Astrocyte of the spinal cord (primary cell): Measurements from ENCODE around the gene KIF7.

ENCODE experiments used
- DNase-seq: peaks from one replicate; pipeline ENCODE4 v3.0.0; 2011; ENCODE audit warnings: low read depth, low spot score
- H3K4me3 ChIP-seq: 2 replicates; pipeline ENCODE4 v1.5.1; 2011; ENCODE audit warnings: low read depth, mild to moderate bottlenecking, low read length, moderate library complexity
- CTCF ChIP-seq: IDR thresholded peaks from 2 replicates; pipeline ENCODE4 v1.5.1; 2012; ENCODE audit warnings: low read depth, mild to moderate bottlenecking, low read length, inconsistent platforms
- in situ Hi-C: cut with HindIII; loops from 2 replicates; pipeline ENCODE4 v1.10.0; 2017; ENCODE audit warnings: low sequenced_read_pairs

Gene KIF7

GRCh38 chr15:89641053-89641452 is 14.2 kb downstream of the KIF7 start:
- no peak for DNase-seq
- in situ Hi-C loops = no loop called here
- no peak for TF ChIP-seq CTCF
- H3K4me3 ChIP-seq = no peak overlapping the region

GRCh38 chr15:89640245-89640644 is 15.0 kb downstream of the KIF7 start:
- in situ Hi-C loops = no loop called here
- TF ChIP-seq CTCF = no peak
- no peak overlapping the region for H3K4me3 ChIP-seq
- no peak for DNase-seq

- no peak for DNase-seq
These were observed 21.7 kb downstream of the KIF7 start for GRCh38 chr15:89633585-89633984.

GRCh38 chr15:89632563-89633430 is 22.5 kb downstream of the KIF7 start:
- H3K4me3 ChIP-seq = no peak overlapping the region
- no peak for TF ChIP-seq CTCF
- in situ Hi-C loops = no loop called here
- no peak for DNase-seq

More at GRCh38 chr15:89633585-89633984, 21.7 kb downstream of the KIF7 start:
- in situ Hi-C loops = no loop called here
- no peak for TF ChIP-seq CTCF
- H3K4me3 ChIP-seq = no peak overlapping the region

- no peak for TF ChIP-seq CTCF
- in situ Hi-C loops = no loop called here
- H3K4me3 ChIP-seq = no peak overlapping the region
- no peak for DNase-seq
These were observed 23.4 kb downstream of the KIF7 start for GRCh38 chr15:89631902-89632264.

- H3K4me3 ChIP-seq = no peak overlapping the region
- in situ Hi-C loops = no loop called here
- TF ChIP-seq CTCF = no peak
- no peak for DNase-seq
These were observed 24.0 kb downstream of the KIF7 start for GRCh38 chr15:89630974-89631901.
